Activated CD4-positive, alpha-beta T cell treated with anti-CD3 and anti-CD28 coated beads, Interleukin-2, amount 10 ng/mL, durations not matched to agents 7 days and 5 days (primary cell): Measurements from ENCODE around the gene NTM. TPM values are rescaled to one million over a fixed set of nuclear protein-coding genes. Genes with fewer than 3 reads are reported as not detected.

Source experiments
- CTCF ChIA-PET: fragments of 350-600 bp; sonication (Branson Sonifier 250); formaldehyde crosslinking; loops from one replicate; lab custom pipeline; 2021; ENCODE audit warnings: antibody characterized with exemption; lab: Charles Lee
- POLR2A ChIA-PET: fragments of 350-600 bp; sonication (Branson Sonifier 250); formaldehyde crosslinking; loops from one replicate; lab custom pipeline; 2021; ENCODE audit warnings: antibody characterized with exemption; lab: Charles Lee
- DNase-seq: peaks from one replicate; pipeline ENCODE4 v3.0.0-alpha.2; 2020
- H3K27ac Mint-ChIP-seq: one replicate; pipeline ENCODE4 v1.8.0; 2021; ENCODE audit warnings: mild to moderate bottlenecking, moderate library complexity, mixed read lengths
- H3K27me3 Mint-ChIP-seq: one replicate; pipeline ENCODE4 v1.8.0; 2021; ENCODE audit warnings: mixed read lengths
- H3K36me3 Mint-ChIP-seq: one replicate; pipeline ENCODE4 v1.8.0; 2021; ENCODE audit warnings: low read depth, mixed read lengths
- H3K4me1 Mint-ChIP-seq: one replicate; pipeline ENCODE4 v1.8.0; 2021; ENCODE audit warnings: mixed read lengths
- H3K4me3 Mint-ChIP-seq: one replicate; pipeline ENCODE4 v1.8.0; 2021; ENCODE audit warnings: mild to moderate bottlenecking, moderate library complexity, mixed read lengths
- H3K9me3 Mint-ChIP-seq: one replicate; pipeline ENCODE4 v1.8.0; 2021; ENCODE audit warnings: mixed read lengths
- total RNA-seq, 2 experiments: library from RNA; stranded (reverse); gene quantifications; one replicate each; pipeline ENCODE4 v1.2.3, GENCODE V29; 2021

NTM gene
- total RNA-seq, 2 experiments from 2014 or later, result not detected

DNA sequence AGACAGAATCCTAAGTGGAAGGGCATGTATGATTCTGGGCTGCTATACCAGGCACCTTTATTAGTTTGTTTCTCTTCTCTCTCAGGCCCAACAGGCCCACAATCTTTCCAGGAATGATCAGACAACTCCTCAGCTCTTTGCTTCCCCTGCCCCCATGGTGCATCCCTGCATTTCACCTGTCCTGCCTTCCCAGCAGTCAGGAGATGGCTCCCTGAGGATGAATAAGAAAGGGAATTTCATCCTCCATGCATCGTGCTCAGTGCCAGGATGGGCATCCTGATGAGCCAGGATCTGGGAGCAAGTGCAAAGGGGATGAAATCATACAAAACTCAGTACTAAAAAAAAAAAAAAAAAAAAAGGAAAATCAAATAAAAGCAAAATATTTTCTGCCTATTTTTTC, 18.6 kb upstream of the NTM start:
- no peaks in the 10 kb centered on the region for H3K9me3 Mint-ChIP-seq

DNA sequence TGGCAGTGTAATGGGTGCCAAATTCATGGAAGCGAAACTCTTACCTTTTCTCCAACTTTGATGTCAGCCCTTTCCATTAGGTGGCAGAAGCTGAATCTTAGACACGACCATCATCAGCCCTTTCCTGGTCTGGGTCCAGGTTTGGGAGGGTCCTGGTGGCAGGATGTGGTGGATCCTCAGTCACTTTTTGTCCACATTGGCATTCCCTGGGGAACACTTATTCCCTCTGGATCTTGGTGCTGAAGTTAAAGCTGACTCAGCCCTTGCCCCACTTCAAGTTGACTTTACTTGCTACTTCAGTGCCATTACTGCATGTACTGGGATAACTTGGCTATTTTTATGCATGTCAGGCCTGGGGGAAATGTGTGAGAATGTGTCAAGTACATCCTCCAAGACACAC, 16.6 kb upstream of the NTM start:
- no peak overlapping the region for H3K27ac Mint-ChIP-seq
- ChIA-PET CTCF (no interaction called here), POLR2A (no interaction called here)
- H3K27me3 Mint-ChIP-seq, result no peaks in the 10 kb centered on the region
- H3K36me3 Mint-ChIP-seq, result no peaks in the 10 kb centered on the region
- no peaks in the 10 kb centered on the region for H3K4me1 Mint-ChIP-seq
- H3K9me3 Mint-ChIP-seq, result no peaks in the 10 kb centered on the region
- no peak overlapping the region for H3K4me3 Mint-ChIP-seq
- no peak for DNase-seq

More for the DNA sequence above, 18.6 kb upstream of the NTM start:
- Mint-ChIP-seq H3K4me3 (no peak overlapping the region), H3K4me1 (no peaks in the 10 kb centered on the region), H3K27ac (no peak overlapping the region), H3K36me3 (no peaks in the 10 kb centered on the region), H3K27me3 (no peaks in the 10 kb centered on the region)
- POLR2A ChIA-PET, result no interaction called here
- no peak for DNase-seq
- CTCF ChIA-PET, result no interaction called here

- Mint-ChIP-seq H3K9me3 (no peaks in the 10 kb centered on the region), H3K27ac (no peak overlapping the region), H3K4me1 (no peaks in the 10 kb centered on the region), H3K4me3 (no peak overlapping the region), H3K27me3 (no peaks in the 10 kb centered on the region), H3K36me3 (no peaks in the 10 kb centered on the region)
- POLR2A ChIA-PET, result no interaction called here
- CTCF ChIA-PET, result no interaction called here
- no peak for DNase-seq
Observed at GRCh38 chr11:131354251-131354701, 16.1 kb upstream of the NTM start.

DNA sequence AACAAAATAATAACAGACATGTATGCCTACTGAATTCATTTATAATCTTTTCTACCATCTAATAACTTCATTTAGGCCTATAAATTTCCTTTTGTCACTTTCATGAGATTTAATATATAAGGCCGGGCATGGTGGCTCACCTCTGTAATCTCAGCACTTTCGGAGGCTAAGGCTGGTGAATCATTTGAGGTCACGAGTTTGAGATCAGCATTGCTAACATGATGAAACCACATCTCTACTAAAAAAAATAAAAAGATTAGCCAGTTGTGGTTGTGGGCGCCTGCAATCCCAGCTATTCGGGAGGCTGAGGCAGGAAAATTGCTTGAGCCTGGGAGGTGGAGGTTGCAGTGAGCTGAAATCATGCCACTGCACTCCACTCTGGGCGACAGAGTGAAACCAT, 14.2 kb upstream of the NTM start:
- Mint-ChIP-seq H3K4me1 (no peaks in the 10 kb centered on the region), H3K27ac (no peak overlapping the region), H3K9me3 (no peaks in the 10 kb centered on the region), H3K27me3 (no peaks in the 10 kb centered on the region), H3K36me3 (no peaks in the 10 kb centered on the region), H3K4me3 (no peak overlapping the region)
- ChIA-PET CTCF (no interaction called here), POLR2A (no interaction called here)
- DNase-seq, result no peak

- Mint-ChIP-seq H3K9me3 (no peaks in the 10 kb centered on the region), H3K27ac (no peak overlapping the region), H3K27me3 (peaks cover 4% of the 10 kb centered on the region), H3K36me3 (no peaks in the 10 kb centered on the region), H3K4me1 (no peaks in the 10 kb centered on the region), H3K4me3 (no peak overlapping the region)
- DNase-seq, result no peak
- ChIA-PET POLR2A (no interaction called here), CTCF (interaction anchor here (0.5 kb wide), 1 partner anchor 157 kb away, joined by 4 read pairs; no protein-coding TSS in a partner anchor)
Observed at GRCh38 chr11:131365329-131365930, 5.0 kb upstream of the NTM start.

- Mint-ChIP-seq H3K36me3 (no peaks in the 10 kb centered on the region), H3K27ac (no peak overlapping the region), H3K4me1 (no peaks in the 10 kb centered on the region), H3K4me3 (no peak overlapping the region), H3K9me3 (no peaks in the 10 kb centered on the region), H3K27me3 (peaks cover 4% of the 10 kb centered on the region)
- ChIA-PET POLR2A (no interaction called here), CTCF (no interaction called here)
- DNase-seq, result no peak
Observed at GRCh38 chr11:131370901-131371790, 731 bp downstream of the NTM start.

GRCh38 chr11:131371791-131372104, 1.3 kb downstream of the NTM start:
- CTCF ChIA-PET, result no interaction called here
- no peak overlapping the region for H3K27ac Mint-ChIP-seq
- H3K27me3 Mint-ChIP-seq, result peaks cover 4% of the 10 kb centered on the region
- no peaks in the 10 kb centered on the region for H3K9me3 Mint-ChIP-seq
- POLR2A ChIA-PET, result no interaction called here
- no peaks in the 10 kb centered on the region for H3K4me1 Mint-ChIP-seq
- DNase-seq, result no peak
- no peaks in the 10 kb centered on the region for H3K36me3 Mint-ChIP-seq
- no peak overlapping the region for H3K4me3 Mint-ChIP-seq

- POLR2A ChIA-PET, result no interaction called here
- Mint-ChIP-seq H3K27ac (no peak overlapping the region), H3K9me3 (no peaks in the 10 kb centered on the region), H3K36me3 (no peaks in the 10 kb centered on the region), H3K27me3 (peaks cover 4% of the 10 kb centered on the region), H3K4me1 (no peaks in the 10 kb centered on the region), H3K4me3 (no peak overlapping the region)
- DNase-seq, result no peak
- CTCF ChIA-PET, result no interaction called here
Observed at GRCh38 chr11:131372234-131372962, 2.0 kb downstream of the NTM start.

DNA sequence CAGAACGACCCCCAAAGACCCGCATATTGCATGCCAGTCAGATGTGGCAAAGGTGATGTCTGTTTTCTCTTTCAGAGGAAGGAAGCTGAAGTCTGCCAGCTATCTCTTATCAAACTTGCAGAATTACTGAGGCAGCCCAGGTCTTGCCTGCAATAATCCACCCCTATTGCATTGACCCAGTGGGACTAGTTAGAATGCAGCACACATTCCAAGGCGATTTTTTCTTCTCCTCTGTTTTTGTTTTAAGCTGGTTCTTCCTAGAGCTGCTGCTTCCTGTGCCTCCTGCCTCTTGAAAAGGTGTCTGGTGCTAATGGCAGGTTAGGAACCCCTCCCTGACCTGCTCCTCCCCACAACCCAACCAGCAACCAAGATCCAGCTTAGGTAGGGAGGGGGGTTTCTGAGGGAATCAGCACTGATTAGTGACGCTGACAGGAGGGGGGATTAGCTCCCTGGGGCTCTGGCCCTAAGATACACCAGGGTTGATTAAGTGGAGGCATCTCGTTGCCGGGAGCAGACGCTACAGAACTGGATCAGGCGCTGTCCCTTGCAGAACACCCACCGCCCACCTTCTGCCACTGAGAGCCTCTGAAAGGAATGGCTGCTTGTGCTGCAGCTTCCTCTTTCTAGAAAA, 2.8 kb downstream of the NTM start:
- H3K27me3 Mint-ChIP-seq, result peaks cover 4% of the 10 kb centered on the region
- no peak overlapping the region for H3K27ac Mint-ChIP-seq
- no peaks in the 10 kb centered on the region for H3K4me1 Mint-ChIP-seq
- CTCF ChIA-PET, result no interaction called here
- POLR2A ChIA-PET, result no interaction called here
- DNase-seq, result no peak
- no peak overlapping the region for H3K4me3 Mint-ChIP-seq
- no peaks in the 10 kb centered on the region for H3K36me3 Mint-ChIP-seq
- no peaks in the 10 kb centered on the region for H3K9me3 Mint-ChIP-seq

DNA sequence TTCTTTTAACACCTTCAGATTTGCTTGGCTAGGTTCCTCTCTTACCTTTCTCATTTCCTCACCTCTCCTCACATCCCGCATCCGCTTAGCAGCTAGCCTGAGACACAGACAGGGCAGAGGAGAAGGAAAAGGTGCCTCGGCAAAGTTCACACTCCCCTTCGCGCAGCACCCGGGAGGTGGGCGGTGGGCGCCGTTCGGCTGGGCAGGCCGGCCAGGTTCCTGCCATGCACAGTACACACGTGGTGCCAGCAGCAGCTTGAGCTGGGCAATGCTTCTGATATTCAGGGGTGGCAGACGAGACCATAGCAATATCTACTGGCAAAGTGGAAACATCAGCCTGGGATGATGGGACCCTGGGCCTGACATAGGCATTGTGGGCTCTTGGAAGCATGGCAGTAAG, 3.3 kb downstream of the NTM start:
- CTCF ChIA-PET, result no interaction called here

GRCh38 chr11:131375421-131375820, 5.0 kb downstream of the NTM start:
- H3K36me3 Mint-ChIP-seq, result no peaks in the 10 kb centered on the region
- DNase-seq, result no peak
- H3K27me3 Mint-ChIP-seq, result no peaks in the 10 kb centered on the region
- no peak overlapping the region for H3K4me3 Mint-ChIP-seq
- H3K4me1 Mint-ChIP-seq, result no peaks in the 10 kb centered on the region
- ChIA-PET CTCF (no interaction called here), POLR2A (no interaction called here)
- no peak overlapping the region for H3K27ac Mint-ChIP-seq
- no peaks in the 10 kb centered on the region for H3K9me3 Mint-ChIP-seq

More for the DNA sequence above, 3.3 kb downstream of the NTM start:
- POLR2A ChIA-PET, result no interaction called here
- Mint-ChIP-seq H3K27ac (no peak overlapping the region), H3K36me3 (no peaks in the 10 kb centered on the region), H3K27me3 (peaks cover 4% of the 10 kb centered on the region), H3K9me3 (no peaks in the 10 kb centered on the region), H3K4me3 (no peak overlapping the region), H3K4me1 (no peaks in the 10 kb centered on the region)
- no peak for DNase-seq

GRCh38 chr11:131375915-131376314, 5.5 kb downstream of the NTM start:
- Mint-ChIP-seq H3K27me3 (no peaks in the 10 kb centered on the region), H3K36me3 (no peaks in the 10 kb centered on the region), H3K4me3 (no peak overlapping the region), H3K27ac (no peak overlapping the region), H3K9me3 (no peaks in the 10 kb centered on the region), H3K4me1 (no peaks in the 10 kb centered on the region)
- POLR2A ChIA-PET, result no interaction called here
- CTCF ChIA-PET, result no interaction called here
- DNase-seq, result no peak

DNA sequence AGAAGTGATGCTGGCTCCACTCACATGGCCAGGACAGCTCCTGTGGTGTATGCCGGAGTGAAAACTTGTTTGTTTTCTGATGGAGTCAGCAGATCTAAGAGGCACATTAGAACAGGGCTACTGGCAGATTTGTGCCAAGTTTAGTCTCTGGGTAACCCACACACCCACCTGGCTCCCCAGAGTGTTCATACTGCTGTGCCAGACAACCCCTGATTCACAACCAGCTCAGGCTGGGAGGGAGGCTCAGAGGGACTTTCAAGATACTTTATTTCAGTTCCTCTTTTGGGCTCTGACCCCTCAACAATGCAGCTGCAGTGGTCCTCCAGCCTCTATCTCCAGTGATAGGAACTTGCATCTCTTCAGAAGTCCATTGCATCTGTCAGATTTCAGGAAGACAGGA, 8.5 kb downstream of the NTM start:
- CTCF ChIA-PET, result no interaction called here
- no peaks in the 10 kb centered on the region for H3K36me3 Mint-ChIP-seq
- no peak for DNase-seq
- H3K4me3 Mint-ChIP-seq, result no peak overlapping the region
- no peaks in the 10 kb centered on the region for H3K9me3 Mint-ChIP-seq
- H3K27ac Mint-ChIP-seq, result no peak overlapping the region
- no peaks in the 10 kb centered on the region for H3K4me1 Mint-ChIP-seq
- no peaks in the 10 kb centered on the region for H3K27me3 Mint-ChIP-seq
- POLR2A ChIA-PET, result no interaction called here
